OCI-LY3 (cell line): ENCODE data around the gene VAT1L.

Source experiments
- EZH2phosphoT487 ChIP-seq: fragments of 200-600 bp; shearing (Covaris generic); IDR thresholded peaks from 2 replicates; pipeline ENCODE4 v1.6.1; 2018; ENCODE audit warnings: antibody characterized with exemption, mixed run types, low read depth
- TF ChIP-seq, protein P1 (sequence below): fragments of 200-600, 300-600 bp; sonication (generic); IDR thresholded peaks from 2 replicates; pipeline ENCODE4 v1.5.1; 2014; ENCODE audit warnings: antibody characterized with exemption, low read length, low read depth

DNA sequence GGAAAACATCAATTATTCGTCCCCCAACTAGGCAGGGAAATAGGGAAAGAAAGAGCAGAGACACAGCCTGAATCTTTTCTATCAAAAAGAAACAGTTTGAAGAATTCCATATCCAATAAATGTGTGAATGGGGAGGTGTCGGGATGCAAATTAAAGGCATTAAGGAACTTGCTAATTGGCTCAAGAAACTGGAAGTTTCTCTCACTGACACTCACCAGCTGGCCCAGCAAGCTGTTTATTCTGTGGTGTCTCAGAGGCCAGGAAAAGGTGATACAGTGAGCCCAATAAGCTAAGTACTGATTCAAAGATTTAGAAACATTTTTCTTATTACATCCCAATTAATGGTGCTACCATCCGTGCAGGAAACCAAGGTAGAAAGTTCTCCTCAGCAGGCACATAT lies 129.6 kb downstream of the VAT1L start:
- TF ChIP-seq, protein P1, sequence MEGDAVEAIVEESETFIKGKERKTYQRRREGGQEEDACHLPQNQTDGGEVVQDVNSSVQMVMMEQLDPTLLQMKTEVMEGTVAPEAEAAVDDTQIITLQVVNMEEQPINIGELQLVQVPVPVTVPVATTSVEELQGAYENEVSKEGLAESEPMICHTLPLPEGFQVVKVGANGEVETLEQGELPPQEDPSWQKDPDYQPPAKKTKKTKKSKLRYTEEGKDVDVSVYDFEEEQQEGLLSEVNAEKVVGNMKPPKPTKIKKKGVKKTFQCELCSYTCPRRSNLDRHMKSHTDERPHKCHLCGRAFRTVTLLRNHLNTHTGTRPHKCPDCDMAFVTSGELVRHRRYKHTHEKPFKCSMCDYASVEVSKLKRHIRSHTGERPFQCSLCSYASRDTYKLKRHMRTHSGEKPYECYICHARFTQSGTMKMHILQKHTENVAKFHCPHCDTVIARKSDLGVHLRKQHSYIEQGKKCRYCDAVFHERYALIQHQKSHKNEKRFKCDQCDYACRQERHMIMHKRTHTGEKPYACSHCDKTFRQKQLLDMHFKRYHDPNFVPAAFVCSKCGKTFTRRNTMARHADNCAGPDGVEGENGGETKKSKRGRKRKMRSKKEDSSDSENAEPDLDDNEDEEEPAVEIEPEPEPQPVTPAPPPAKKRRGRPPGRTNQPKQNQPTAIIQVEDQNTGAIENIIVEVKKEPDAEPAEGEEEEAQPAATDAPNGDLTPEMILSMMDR: no peak
- TF ChIP-seq EZH2phosphoT487: no peak
